B cell (primary cell): Measurements from ENCODE around the gene PRKCQ. TPM values are rescaled to one million over a fixed set of nuclear protein-coding genes. Genes with fewer than 3 reads are reported as not detected.

Experiments
- ATAC-seq: fragments of 200-7000 bp; cut with Tn5 transposase; one replicate; pipeline ENCODE4 v1.10.0; 2021; ENCODE audit warnings: low read depth, mild to moderate bottlenecking, moderate number of reproducible peaks, moderate library complexity
- CTCF ChIA-PET: fragments of 350-600 bp; sonication (Branson Sonifier 250); formaldehyde crosslinking; loops from one replicate; lab custom pipeline; 2021; ENCODE audit warnings: antibody characterized with exemption, inconsistent platforms; lab: Charles Lee
- POLR2A ChIA-PET: fragments of 350-600 bp; sonication (Branson Sonifier 250); formaldehyde crosslinking; loops from one replicate; lab custom pipeline; 2021; ENCODE audit warnings: antibody characterized with exemption; lab: Charles Lee
- DNase-seq: peaks from one replicate; pipeline ENCODE4 v3.0.0; 2013
- H2AFZ ChIP-seq: 2 replicates; pipeline ENCODE4 v1.6.1; 2012; ENCODE audit warnings: mild to moderate bottlenecking, low read depth, low read length; ENCODE audit not compliant: insufficient read depth, poor library complexity, severe bottlenecking
- H3K27ac ChIP-seq, 2 donors: 1 replicate in 1 of 2; 2 replicates in 1 of 2; pipeline ENCODE4 v1.5.1; 2012 to 2013; ENCODE audit warnings: low read length in 2 of 2, mild to moderate bottlenecking in 2 of 2, moderate library complexity in 1 of 2
- H3K27me3 ChIP-seq, 4 experiments: fragments of 200-600 bp in 1 of 4; sonication (generic) in 1 of 4; replicated peaks in 1 of 4; 1 replicate in 2 of 4; 2 replicates in 2 of 4; pipeline versions ENCODE4 v1.6.1 to v1.7.0; 2013 to 2016; ENCODE audit warnings: low read length in 3 of 4, mild to moderate bottlenecking in 2 of 4, mixed read lengths in 1 of 4, moderate library complexity in 1 of 4; ENCODE audit not compliant: insufficient read depth in 4 of 4, control insufficient read depth in 3 of 4; ENCODE audit errors: control extremely low read depth in 1 of 4
- H3K36me3 ChIP-seq, 2 experiments: replicated peaks in 1 of 2; 1 replicate in 1 of 2; 2 replicates in 1 of 2; pipeline versions ENCODE4 v1.6.1 to v1.7.1; 2013; ENCODE audit warnings: low read length in 1 of 2; ENCODE audit not compliant: insufficient read depth in 2 of 2, control insufficient read depth in 1 of 2; ENCODE audit errors: control extremely low read depth in 1 of 2, extremely low read depth in 1 of 2
- H3K4me1 ChIP-seq, 2 donors: fragments of 200-600 bp in 1 of 2; sonication (generic) in 1 of 2; 1 replicate in 1 of 2; 2 replicates in 1 of 2; pipeline versions ENCODE4 v1.5.1 to v1.6.1; 2013 to 2017; ENCODE audit warnings: low read length in 2 of 2; ENCODE audit not compliant: control insufficient read depth in 2 of 2, insufficient read depth in 2 of 2
- H3K4me2 ChIP-seq: replicated peaks from 2 replicates; pipeline ENCODE3; 2012; ENCODE audit warnings: mild to moderate bottlenecking, low read depth, low read length; ENCODE audit not compliant: poor library complexity, severe bottlenecking
- H3K4me3 ChIP-seq, 5 experiments: fragments of 200-600 bp in 1 of 5; sonication (generic) in 1 of 5; 1 replicate in 3 of 5; 2 replicates in 2 of 5; pipeline versions ENCODE4 v1.5.1 to v1.7.0; 2011 to 2016; ENCODE audit warnings: low read length in 4 of 5, mild to moderate bottlenecking in 4 of 5, low read depth in 2 of 5, control low read depth in 1 of 5, moderate library complexity in 1 of 5; ENCODE audit not compliant: insufficient read depth in 1 of 5; ENCODE audit errors: control extremely low read depth in 1 of 5, extremely low read depth in 1 of 5
- H3K79me2 ChIP-seq: fragments of 200-600 bp; sonication (generic); one replicate; pipeline ENCODE4 v1.6.0; 2016; ENCODE audit warnings: low read length; ENCODE audit not compliant: control insufficient read depth, insufficient read depth
- H3K9ac ChIP-seq: fragments of 200-600 bp; sonication (generic); 2 replicates; pipeline ENCODE4 v1.6.1; 2017; ENCODE audit warnings: mild to moderate bottlenecking, low read length, moderate library complexity
- H3K9me3 ChIP-seq, 3 donors: one replicate each; pipeline versions ENCODE4 v1.6.1 to v1.7.1; 2013; ENCODE audit warnings: low read length in 2 of 3; ENCODE audit not compliant: control insufficient read depth in 2 of 3, insufficient read depth in 1 of 3; ENCODE audit errors: control extremely low read depth in 1 of 3
- H4K20me1 ChIP-seq: 2 replicates; pipeline ENCODE4 v1.6.0; 2012; ENCODE audit warnings: mild to moderate bottlenecking, low read length; ENCODE audit not compliant: insufficient read depth, control insufficient read depth, poor library complexity, severe bottlenecking
- H3K27ac Mint-ChIP-seq: one replicate; pipeline ENCODE4 v1.8.0; 2021; ENCODE audit warnings: mixed read lengths
- H3K27me3 Mint-ChIP-seq: one replicate; pipeline ENCODE4 v1.8.0; 2021; ENCODE audit warnings: mixed read lengths
- H3K4me1 Mint-ChIP-seq: one replicate; pipeline ENCODE4 v1.8.0; 2021; ENCODE audit warnings: mixed read lengths
- H3K4me3 Mint-ChIP-seq: one replicate; pipeline ENCODE4 v1.8.0; 2021; ENCODE audit warnings: mixed read lengths
- H3K9me3 Mint-ChIP-seq: one replicate; pipeline ENCODE4 v1.8.0; 2022; ENCODE audit warnings: mixed read lengths; ENCODE audit not compliant: insufficient read depth
- EZH2 ChIP-seq: IDR thresholded peaks from 2 replicates; pipeline ENCODE4 v1.6.1; 2012; ENCODE audit warnings: borderline replicate concordance, low read depth, mild to moderate bottlenecking, moderate library complexity, low read length; ENCODE audit not compliant: insufficient read depth, poor library complexity, severe bottlenecking
- WGBS: methylation state at CpG from one replicate; pipeline ENCODE4 v1.1.5; 2013; ENCODE audit warnings: missing lambda C conversion rate; ENCODE audit not compliant: insufficient coverage; 5-methylcytosine and 5-hydroxymethylcytosine counted together
- intact Hi-C: fragments of 100-400 bp; cut with micrococcal nuclease; formaldehyde crosslinking; loops from one replicate; pipeline ENCODE4 v1.10.0; 2022
- polyA plus RNA-seq: library from polyadenylated mRNA; depleted of rRNA; stranded (reverse); fragments of >200 nt; gene quantifications from 2 replicates; pipeline ENCODE4 v1.2.3, GENCODE V29; 2012
- total RNA-seq, 2 donors: library from RNA; stranded (reverse); fragments of 120-200 nt in 1 of 2; gene quantifications; 1 replicate in 1 of 2; 2 replicates in 1 of 2; pipeline versions ENCODE4 v1.2.3 to v1.2.4, GENCODE V29; 2013 to 2022
- TF ChIP-seq, protein P1 (sequence below): fragments of 200-600 bp; IDR thresholded peaks from one replicate; pipeline ENCODE4 v1.8.0; 2022; ENCODE audit warnings: antibody characterized with exemption, mild to moderate bottlenecking

PRKCQ gene
- total and polyA plus RNA-seq, 2 donors (not counting 1 experiment from before 2014, with no cell fraction given), result 0.15 to 0.16 TPM

- Mint-ChIP-seq H3K4me3 (no peak overlapping the region), H3K9me3 (peaks cover 4% of the 10 kb centered on the region), H3K4me1 (no peaks in the 10 kb centered on the region), H3K27ac (no peak overlapping the region), H3K27me3 (peaks cover 34% of the 10 kb centered on the region)
- H3K4me2 ChIP-seq, result no peak overlapping the region
- intact Hi-C loops, result no loop called here
- H2AFZ ChIP-seq, result no peak overlapping the region
- no peak overlapping the region for H3K4me3 ChIP-seq
- ATAC-seq, result no peak
- no peaks in the 10 kb centered on the region for H3K4me1 ChIP-seq
- H3K27me3 ChIP-seq, result peaks cover 0 to 6% (median 3%) of the 10 kb centered on the region in 4 experiments
- no peak for TF ChIP-seq EZH2
- TF ChIP-seq, protein P1, sequence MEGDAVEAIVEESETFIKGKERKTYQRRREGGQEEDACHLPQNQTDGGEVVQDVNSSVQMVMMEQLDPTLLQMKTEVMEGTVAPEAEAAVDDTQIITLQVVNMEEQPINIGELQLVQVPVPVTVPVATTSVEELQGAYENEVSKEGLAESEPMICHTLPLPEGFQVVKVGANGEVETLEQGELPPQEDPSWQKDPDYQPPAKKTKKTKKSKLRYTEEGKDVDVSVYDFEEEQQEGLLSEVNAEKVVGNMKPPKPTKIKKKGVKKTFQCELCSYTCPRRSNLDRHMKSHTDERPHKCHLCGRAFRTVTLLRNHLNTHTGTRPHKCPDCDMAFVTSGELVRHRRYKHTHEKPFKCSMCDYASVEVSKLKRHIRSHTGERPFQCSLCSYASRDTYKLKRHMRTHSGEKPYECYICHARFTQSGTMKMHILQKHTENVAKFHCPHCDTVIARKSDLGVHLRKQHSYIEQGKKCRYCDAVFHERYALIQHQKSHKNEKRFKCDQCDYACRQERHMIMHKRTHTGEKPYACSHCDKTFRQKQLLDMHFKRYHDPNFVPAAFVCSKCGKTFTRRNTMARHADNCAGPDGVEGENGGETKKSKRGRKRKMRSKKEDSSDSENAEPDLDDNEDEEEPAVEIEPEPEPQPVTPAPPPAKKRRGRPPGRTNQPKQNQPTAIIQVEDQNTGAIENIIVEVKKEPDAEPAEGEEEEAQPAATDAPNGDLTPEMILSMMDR, result no peak
- H4K20me1 ChIP-seq, result no peaks in the 10 kb centered on the region
- H3K9ac ChIP-seq, result no peak overlapping the region
- WGBS, result 86% methylated on average over 2 of the region's 3 CpGs
- ChIA-PET POLR2A (no interaction called here), CTCF (no interaction called here)
- DNase-seq, result no peak
- H3K9me3 ChIP-seq, result peaks cover 0 to 5% (median 0%) of the 10 kb centered on the region in 3 donors
- H3K79me2 ChIP-seq, result no peaks in the 10 kb centered on the region
- H3K27ac ChIP-seq, result no peak overlapping the region
- no peaks in the 10 kb centered on the region for H3K36me3 ChIP-seq
Measured at GRCh38 chr10:6461961-6462360, 118.1 kb downstream of the PRKCQ start.

GRCh38 chr10:6460861-6461409 lies 119.1 kb downstream of the PRKCQ start:
- TF ChIP-seq EZH2, result no peak
- TF ChIP-seq, protein P1, result no peak
- CTCF ChIA-PET, result no interaction called here
- H2AFZ ChIP-seq, result no peak overlapping the region
- intact Hi-C loops, result no loop called here
- H3K4me3 ChIP-seq, result no peak overlapping the region
- H3K27me3 ChIP-seq, result peaks cover 0 to 4% (median 1%) of the 10 kb centered on the region in 4 experiments
- H3K4me2 ChIP-seq, result no peak overlapping the region
- H3K36me3 ChIP-seq, result no peaks in the 10 kb centered on the region
- peaks cover 4% of the 10 kb centered on the region for H3K9me3 Mint-ChIP-seq
- ATAC-seq, result no peak
- H3K27ac Mint-ChIP-seq, result no peak overlapping the region
- no peaks in the 10 kb centered on the region for H3K79me2 ChIP-seq
- POLR2A ChIA-PET, result no interaction called here
- no peaks in the 10 kb centered on the region for H4K20me1 ChIP-seq
- no peak overlapping the region for H3K9ac ChIP-seq
- H3K4me3 Mint-ChIP-seq, result no peak overlapping the region
- H3K27me3 Mint-ChIP-seq, result peaks cover 28% of the 10 kb centered on the region
- DNase-seq, result no peak
- H3K4me1 Mint-ChIP-seq, result no peaks in the 10 kb centered on the region
- H3K9me3 ChIP-seq, result peaks cover 0 to 5% (median 0%) of the 10 kb centered on the region in 3 donors
- 87% methylated on average over 2 of the region's 2 CpGs for WGBS
- no peaks in the 10 kb centered on the region for H3K4me1 ChIP-seq
- no peak overlapping the region for H3K27ac ChIP-seq
